ENCODE measurements around the gene BTN2A1.

Gene BTN2A1

DNA sequence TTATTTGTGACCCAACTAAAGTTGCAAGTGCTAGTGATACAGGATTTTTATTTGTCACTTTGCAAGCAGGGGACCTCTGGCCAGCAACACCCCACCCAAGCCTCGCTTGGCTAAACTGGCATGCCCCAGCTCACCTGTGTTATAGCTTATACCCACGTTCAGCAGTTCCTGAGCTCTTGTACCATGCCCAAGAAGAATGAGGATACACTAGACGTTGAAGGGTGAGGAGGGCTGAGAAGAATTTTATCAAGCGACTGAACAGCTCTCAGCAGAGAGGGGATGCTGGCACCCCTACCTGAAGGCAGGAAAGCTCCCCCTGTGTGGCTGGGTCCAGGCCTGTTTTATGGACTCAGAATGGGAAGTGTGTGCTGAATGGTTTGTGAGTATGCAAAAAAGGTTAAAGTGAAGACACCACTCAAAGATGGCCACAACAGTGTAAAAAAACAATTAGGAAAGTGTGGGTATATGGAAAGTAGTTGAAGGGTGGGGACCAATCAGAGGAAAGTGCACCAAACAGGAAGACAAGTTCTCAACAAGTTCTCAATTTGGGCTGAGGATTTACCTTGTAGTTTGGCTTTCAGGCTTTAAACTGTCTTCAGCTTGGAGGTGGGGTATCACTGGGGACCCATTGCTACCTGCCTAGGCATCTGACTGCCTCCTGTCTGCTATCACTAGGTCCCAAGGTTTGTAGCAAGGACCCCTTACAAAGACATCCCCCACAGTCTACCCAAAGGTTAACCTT is 15.0 kb downstream of the BTN2A1 start:
- DNase-seq = no peak

DNA sequence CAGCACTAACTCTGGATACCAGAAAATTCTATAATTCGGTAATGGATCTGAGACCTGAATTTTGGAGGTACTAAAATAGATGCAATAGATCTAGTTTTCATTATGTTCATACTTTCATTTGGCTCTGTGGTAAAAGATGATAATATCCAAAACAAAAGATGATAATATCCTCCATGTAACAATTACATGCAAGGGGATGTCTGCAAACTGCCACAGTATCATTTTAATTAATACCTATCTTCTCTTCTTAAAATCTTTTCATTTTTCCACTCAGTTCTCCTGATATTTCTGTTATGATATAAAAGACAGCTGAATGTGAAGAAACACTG is 15.6 kb downstream of the BTN2A1 start:
- DNase-seq = no peak

DNA sequence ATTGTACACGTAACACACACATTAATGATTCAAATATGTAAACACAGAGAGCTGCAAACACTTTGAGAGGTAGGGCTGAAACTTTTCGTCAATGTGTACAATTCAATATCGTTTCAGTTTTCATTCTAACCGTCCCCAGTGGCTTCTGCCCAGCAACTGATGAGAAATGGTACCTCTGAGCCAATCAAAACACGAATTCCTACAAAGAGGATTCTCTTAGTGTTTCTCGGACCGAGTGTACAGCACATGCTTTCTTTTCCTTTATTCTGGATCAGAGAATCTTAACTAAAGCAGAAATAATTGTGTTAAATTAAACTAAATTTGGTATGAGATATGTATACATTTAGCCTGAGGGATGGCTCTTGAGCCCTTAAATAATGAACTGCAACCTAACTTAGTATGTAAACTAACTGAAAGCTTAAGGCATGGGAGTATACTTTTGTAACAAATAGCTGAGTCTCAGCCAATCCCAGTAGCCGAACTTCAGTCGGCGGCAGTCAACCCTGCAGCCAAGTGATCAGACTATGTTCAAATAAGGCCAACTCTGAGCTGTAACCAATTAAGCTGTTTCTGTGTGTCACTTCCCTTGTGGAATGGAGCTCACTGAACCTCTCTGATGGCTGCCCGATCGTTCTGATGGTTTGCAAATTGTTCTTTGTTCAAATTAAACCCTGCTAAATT is 16.1 kb downstream of the BTN2A1 start:
- DNase-seq = peak; percentile 92

DNA sequence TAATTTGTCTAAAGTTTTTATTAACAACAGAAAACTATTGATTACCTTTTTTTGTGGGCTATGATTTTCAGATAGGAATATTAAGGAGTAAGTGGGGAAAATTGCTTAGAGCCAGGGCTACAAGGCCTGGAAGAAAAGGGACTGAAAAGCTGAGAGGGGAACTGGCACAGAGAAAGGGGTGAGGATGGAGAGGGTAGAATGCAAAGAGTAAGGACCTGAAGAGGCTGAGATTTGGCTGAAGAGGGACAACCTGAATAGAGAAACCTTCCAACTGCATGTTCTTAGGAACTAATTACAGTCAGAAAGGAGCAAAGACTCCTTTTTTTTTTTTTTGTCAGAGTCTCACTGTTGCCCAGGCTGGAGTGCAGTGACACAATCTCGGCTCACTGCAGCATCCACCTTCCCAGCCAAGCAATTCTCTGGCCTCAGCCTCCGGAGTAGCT is 16.7 kb downstream of the BTN2A1 start:
- no peak for DNase-seq

DNA sequence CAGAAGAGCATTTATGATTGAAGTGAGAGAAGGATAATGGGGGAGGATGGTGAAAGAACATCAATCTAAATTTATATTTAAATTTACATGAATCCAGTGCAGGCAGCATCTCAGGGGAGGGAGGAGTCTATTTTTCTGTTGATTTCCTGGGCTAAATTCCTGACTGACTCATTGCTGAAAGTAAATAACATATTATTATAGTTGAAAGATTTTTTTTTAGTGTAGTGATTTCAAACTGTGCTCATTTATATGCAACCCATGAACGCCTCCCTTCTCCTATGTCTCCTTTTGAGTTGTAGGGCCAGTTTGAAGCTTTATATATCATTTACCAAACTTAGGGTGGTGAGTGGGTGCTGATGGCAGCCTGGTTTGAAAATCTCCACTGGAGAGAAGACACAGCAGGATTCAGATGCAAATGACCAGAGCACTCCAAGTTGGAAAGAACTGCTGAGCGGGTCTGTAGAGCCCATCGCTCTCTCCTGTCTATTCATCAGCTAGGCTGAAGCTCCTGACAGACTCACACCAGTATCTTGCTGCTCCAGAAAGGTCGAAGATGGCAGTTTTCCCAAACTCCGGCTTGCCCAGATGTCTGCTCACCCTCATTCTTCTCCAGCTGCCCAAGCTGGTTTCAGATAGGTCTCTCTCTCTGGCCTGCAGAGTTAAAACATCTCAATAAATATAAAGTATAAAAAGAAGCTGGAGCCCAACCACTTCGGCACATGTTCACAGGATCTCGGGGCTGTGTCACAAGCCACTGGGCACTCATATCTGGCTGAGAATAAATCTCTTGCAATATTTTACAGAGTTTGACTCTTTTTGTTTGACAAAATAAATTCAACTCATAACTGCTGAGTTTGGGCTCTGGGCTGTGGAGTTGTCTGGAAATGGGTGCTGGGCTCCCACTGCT is 18.3 kb downstream of the BTN2A1 start:
- DNase-seq = no peak

DNA sequence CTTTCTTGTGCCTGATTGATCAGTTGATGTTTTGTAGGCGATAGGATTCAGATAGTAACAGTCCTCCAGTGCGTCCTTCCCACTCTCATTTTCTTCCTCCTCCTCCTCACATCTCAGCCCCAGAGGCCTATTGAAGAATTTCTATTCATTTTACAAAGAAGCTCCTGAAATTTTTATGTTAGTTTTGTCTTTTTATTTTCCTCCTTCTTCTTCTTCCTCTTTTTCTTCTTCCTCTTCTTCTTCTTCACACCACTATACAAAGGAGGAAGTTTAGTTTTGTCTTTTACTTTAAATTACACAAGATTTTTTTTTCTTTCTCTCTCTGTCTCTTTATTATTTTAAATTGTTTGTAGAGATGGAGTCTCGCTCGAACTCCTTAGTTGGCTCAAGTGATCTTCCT is 19.1 kb downstream of the BTN2A1 start:
- DNase-seq = no peak

DNA sequence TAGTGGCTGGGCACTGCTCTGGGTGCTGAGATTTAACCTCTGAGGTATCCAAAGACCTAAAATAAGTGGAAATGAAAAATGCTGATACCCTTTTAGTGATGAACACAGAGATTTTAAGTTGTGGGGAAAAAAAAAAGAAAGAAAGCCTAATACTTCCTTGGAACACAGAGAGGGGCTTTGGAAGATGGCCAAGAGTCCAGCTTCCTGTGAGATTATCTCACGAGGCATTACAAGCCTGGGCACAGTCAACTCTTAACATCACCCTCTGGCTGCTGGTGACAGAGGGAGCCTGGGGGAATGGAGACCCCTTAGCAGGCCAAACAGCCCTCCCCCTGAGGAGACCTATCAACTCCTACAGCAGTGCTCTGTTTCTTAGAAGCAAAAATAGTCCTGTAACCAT is 19.7 kb downstream of the BTN2A1 start:
- DNase-seq = no peak

DNA sequence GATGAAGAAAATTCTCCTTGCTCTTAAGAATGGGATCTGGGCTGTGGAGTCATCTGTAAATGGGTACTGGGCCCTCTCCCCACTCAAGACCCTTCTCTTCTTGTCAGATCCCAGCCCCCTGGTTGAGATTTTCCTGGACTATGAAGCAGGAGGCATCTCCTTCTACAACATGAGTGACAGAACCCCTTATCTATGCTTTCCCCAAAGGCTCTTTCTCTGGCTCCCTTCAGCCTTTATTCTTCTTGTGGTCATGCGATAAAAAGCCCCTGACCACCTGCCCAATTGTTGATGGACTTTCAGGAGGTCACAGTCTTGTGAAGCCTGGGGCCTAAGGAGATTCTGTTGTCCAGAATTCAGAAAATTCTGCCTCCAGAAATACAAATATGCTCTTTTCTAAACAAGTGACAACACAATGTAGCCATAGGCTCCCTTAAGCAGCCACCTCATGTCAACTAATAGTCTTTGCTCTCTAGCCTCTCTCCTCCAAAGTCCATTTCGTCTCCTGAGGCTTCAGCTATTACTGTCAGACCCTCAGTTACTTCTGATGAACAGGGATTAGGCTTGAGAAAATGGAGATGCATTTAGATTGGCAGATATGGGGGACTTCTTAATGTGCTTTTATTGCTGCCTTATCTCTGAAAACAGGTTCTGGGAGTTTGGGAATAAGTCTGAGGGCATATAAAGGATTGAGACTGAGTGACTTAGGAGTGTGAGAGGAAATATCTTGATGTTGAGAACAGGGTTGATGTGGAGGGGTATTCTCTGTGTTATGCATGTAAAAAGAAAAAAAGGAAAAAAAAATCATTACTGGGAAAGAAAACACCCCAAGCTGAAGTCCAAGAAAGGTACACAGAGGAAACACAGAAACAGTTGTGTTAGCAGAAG is 20.6 kb downstream of the BTN2A1 start:
- no peak for DNase-seq

DNA sequence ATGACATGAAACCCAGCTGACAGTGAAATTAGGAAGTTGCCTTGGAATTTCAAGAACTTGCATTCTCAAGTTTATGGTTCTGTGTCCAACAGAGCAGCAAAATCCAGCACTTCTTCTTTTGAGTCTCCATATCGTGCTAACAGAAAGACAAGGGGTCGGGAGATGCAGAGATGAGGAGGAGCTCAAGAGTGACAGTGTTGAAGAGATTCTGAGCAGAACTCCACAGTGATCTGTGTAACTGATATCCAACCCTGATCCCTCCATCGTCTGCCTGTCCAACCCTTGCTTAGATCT is 21.2 kb downstream of the BTN2A1 start:
- no peak for DNase-seq

DNA sequence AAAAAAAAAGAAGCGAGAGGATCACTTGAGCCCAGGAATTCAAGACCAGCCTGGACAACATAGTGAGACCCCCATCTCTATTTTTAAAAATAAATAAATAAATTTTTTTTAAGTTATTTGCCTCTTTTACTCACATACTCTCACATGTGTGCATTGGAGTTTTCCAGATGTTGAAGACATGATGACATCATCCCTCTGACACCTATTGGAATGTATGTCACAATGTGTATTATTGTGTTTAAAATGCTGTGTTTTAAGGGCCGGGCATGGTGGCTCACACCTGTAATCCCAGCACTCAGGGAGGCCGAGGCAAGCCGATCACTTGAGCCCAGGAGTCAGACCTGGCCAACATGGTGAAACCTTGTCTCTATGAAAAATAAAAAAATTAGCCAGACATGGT is 24.6 kb downstream of the BTN2A1 start:
- no peak for DNase-seq

DNA sequence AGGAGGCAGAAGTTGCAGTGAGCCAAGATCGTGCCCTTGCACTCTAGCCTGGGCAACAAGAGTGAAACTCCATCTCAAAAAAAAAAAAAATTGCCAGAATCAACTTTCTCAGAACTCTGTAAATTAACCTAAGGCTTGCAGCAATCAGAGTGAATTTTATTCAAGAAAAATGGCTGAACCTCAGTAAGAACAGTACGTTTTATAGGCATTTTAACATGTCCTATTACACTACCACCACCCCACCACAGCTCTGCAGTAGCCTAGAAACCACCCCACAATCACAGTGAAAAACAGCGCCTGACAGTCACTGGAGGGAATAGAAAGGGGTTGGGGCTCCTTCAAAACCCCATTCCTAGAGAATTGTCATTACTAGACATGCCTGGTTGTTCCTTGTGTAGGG is 26.0 kb downstream of the BTN2A1 start:
- no peak for DNase-seq

DNA sequence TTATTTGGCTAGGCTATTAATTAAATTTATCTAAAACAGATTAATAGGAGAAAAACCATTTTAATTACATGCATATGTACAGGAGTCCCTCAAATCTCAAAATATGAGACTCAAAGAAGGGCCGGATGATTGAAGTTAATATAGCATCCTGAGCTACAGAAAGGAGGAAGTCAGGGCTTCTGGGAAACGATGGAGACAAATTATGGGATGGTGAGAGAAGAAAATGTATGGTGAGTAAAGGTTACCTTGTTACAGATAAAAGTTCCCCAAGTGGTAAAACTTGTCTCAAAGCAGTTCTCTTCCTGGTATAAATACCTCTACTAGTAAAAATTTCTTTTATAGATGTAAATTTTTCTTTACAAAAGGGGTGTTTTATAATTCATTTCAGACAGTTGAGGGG is 26.4 kb downstream of the BTN2A1 start:
- no peak for DNase-seq

DNA sequence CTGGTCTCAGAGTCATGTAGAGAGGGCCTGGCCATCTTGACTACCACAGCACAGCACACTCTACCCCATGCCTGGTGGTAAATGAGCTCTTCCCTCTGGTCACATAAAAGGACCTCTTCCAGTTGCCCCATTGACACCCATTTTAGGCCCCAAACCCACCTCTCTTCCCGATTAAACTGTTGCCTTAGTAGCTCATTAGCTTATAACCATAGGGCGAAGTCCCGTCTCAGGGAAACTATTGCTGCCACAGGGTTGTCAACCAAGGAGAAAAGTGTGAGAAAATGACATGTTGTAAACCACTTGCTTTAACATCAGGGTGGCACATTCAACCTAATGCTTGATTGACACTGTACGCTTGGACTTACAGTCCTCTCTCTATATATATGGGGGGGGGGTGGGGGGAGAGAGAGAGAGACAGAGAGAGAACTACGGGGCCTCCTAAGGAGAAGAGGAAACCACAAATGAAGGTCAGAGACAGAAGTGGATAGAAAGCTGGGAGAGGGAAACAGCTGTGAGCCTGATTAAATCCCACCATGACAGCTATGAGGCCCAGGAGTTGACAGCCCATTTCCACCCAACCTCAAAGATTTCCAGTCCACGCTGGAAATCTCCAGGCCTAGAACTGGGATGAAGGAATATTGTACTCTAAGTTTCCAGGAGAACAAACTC is 27.5 kb downstream of the BTN2A1 start:
- no peak for DNase-seq

DNA sequence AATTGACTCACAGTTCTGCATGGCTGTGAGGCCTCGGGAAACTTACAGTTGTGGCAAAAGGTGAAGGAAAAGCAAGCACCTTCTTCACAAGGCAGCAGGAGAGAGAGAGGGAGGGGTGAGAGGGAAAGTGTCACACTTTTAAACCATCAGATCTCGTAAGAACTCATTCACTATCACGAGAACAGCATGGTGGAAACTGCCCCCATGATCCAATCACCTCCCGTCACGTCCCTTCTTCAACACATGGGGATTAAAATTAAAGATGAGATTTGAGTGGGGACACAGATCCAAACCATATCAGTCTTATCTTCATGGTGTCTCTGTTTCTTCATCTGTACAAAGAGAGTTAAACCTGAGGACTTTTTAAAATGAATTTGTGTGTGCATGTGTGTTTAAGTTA is 28.6 kb downstream of the BTN2A1 start:
- DNase-seq = no peak

DNA sequence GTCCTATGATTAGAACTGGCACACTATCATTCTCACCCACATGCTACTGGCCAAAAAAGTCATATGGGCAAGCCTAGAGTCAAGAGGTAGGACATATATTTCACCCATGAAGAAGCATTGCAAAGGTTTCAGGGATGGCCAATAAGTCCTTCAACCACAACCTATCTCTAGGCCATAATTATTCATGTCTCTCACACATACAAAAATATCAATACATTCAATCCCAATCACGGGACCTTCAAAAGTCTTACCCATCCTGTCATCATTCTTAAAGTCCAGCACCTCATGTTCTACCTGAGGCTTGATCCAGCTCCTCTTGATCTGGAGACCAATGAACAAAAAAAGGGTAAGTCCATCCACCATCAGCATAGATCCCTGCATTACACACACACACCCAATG is 29.7 kb downstream of the BTN2A1 start:
- no peak for DNase-seq

DNA sequence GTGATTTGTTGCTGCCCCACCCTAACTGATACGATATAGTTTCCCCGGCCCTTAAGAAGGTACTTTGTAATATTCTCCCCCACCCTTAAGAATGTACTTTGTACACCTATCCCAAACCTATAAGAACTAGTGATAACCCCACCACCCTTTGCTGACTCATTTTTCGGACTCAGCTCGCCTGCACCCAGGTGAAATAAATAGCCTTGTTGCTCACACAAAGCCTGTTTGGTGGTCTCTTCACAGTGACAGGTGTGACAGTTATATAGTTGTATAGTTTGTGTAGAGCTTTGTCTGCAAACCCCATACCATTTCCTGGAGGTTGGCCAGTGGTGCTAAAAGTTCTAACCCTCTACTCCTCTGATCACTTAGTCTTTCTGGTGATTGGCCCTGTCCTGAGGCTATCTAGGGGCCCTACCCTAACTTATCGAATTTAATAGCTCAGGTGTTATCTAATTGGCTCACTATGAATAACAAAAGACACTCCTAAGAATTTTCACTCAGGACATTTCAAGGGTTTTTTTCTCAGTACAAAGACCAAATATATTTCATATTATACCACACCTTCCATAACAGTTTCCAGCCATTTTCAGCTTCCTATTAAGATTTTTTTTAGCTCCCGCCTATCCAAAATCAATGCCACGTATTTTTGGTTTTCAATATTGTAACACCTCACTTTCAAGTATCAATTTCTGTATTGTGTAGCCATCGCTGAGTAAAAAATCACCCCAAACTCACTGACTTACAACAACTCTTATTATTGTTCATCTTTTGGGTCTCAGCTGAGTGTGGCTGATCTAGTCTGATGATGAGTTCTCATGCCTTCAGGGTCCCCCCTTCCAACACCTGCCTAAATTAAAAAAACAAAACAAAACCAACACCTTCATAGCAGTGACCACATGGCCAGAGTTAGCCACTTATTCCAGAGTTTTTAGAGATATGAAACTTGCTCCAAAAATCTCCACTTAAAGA is 32.5 kb downstream of the BTN2A1 start:
- no peak for DNase-seq

DNA sequence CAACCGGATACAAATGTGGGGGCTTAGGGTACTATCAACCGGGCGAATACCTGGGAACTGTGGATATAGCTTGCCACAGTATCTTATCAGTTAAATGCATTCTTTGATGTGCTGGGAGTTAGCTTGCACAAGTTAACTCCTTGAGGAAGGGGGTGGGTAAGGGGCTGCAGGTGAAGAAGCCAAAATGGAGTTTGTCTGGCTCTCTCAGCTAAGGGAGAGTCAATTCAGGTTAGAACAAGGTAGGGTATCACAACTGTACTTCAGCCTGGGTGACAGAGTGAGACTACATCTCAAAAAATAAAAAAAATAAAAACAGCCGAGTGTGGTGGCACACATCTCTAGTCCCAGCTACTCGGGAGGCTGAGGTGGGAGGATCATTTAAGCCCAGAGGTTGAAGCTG is 33.8 kb downstream of the BTN2A1 start:
- no peak for DNase-seq

DNA sequence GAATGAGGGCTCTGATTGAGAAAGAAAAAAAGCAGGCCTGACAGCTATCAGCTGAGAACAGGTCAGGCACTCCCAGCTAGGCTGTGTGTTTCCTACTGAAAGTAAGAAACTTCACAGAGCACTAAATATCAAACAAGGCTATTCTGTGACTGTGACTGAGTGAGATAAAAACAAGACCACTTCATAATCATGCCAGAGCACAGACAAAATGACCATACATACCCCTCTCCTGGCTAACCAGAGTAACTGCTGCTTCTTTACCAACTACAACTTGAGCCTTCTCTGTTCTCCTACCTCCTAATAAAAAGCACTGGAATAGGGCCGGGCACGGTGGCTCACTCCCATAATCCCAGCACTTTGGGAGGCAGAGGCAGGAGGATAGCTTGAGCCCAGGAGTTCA is 35.5 kb downstream of the BTN2A1 start:
- DNase-seq = no peak

DNA sequence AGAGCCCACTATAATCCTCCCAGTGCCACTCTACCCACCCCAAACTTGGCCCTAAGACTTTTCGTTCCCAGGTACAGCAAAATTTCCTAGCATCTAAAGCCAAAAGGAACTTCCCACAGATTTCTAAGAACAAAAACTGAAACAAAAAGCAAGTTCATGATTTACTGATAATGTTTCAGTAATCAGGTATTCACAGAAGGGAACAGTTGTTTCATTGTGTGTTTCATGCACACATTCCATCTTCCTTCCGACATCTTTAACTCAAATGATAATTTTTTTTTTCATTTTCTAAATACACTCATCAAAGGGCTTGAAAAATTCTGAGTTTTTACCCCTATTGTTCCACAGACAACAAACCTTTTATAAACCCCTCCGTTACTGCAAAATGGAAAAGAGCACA is 36.4 kb downstream of the BTN2A1 start:
- DNase-seq = no peak

DNA sequence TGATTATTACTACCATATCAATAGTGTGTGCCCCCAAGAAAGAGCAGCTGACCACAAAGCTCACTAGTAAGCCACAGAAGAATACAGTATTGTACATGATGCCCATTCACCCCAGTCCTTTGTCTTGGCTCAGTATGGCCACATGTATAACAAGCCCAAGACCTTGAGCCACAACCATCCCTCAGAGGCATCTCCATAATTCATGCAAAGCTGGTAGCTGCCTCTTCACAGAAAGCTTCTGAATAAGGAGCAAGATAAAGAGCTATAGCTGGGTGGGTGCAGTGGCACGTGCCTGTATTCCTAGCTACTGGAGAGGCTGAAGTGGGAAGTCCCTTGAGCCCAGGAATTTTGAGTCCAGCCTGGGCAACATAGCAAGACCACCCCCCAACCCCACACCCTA is 37.5 kb downstream of the BTN2A1 start:
- DNase-seq = no peak

DNA sequence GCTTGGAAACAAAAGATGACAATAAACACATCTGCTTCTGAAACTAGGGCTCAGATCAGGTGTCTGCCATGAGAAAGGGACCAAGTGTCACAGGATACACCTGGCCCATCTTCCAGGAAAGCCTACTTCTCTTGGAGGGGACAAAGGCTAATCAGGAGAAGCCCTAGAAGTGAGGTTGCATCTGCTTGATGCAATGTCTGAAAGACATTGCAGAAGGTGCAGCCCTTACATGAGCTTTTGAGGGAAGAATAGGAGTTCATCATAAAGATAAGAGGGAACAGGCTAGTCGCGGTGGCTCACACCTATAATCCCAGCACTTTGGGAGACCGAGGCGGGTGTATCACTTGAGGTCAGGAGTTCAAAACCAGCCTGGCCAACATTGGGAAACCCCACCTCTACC is 39.9 kb downstream of the BTN2A1 start:
- no peak for DNase-seq

All from NCI-H146 (cell line).